CD4-positive, alpha-beta T cell treated with Interferon gamma for 1 hour (primary cell): ENCODE data around the gene INO80.

Experiments
- DNase-seq: peaks from one replicate; pipeline ENCODE4 v3.0.0-alpha.2; 2020

The INO80 gene

DNA sequence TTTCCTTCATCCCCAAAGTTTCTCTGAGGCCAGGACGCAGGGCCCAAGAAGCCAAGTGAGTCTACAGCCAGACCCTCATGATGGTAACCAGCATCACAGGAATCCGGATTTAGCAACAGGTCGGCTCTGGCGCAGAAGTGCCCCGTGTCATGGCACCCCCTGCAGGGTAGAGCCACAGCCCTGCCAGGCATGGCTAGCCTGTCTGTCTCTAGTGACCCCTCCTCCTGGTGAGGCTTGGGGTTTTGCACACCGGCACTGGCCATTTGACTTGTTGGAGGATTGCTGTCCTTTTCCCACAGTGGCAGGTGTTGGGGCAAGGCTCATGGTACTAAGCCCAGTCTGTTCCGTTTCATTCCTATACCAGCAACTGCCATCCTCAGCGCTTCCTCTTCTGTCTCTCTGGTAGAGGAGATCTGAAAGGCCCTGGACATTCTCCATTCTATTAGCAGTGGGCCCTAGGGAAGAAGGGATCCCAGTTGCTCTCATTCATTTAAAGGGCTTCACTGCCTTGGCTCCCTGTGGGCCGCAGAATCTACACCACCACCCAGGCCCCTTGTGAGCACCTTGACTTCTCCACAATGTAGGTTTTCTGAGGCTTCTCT lies 172.2 kb downstream of the INO80 start:
- no peak for DNase-seq

DNA sequence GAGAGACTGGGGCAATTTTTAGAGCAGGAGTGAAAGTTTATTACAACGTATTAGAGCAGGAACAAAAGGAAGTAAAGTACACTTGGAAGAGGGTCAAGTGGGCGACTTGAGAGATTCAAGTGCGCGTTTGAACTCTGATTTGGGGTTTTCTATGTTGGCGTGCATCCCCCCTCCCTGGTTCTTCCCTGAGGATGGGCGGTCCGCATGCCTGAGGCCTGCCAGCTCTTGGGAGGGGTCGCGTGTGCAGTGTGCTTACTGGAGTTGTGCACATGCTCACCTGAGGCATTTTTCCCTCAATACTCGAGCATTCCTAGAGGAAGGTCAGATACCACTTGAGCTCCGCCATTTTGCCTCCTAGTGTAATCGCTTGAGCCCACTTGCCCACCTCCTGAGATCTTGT lies 173.2 kb downstream of the INO80 start:
- no peak for DNase-seq

DNA sequence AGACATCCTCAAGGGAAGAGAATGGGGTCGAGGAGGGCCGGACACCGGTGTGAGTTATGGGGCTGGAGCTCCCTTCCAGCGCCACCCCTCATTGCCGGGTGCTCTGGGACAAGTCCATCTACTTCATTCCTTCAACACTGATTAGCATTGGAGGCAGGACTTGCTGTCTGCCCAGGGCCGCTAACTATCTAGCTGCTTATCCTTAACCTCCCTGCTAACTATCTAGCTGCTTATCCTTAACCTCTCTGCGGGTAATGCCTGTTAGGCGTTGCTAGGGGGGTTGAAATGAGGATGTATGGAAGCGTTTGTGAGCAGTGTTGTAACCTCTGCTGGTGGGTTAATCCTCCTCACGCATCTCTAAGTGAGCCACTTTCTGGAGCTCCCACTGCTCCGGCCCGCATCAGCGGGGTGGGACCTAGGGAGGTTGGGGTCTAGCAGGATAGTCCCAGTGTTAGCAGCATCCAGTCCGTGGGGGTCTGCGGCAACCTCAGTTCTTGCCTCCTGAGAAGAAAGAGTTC lies 173.7 kb downstream of the INO80 start:
- DNase-seq = no peak

DNA sequence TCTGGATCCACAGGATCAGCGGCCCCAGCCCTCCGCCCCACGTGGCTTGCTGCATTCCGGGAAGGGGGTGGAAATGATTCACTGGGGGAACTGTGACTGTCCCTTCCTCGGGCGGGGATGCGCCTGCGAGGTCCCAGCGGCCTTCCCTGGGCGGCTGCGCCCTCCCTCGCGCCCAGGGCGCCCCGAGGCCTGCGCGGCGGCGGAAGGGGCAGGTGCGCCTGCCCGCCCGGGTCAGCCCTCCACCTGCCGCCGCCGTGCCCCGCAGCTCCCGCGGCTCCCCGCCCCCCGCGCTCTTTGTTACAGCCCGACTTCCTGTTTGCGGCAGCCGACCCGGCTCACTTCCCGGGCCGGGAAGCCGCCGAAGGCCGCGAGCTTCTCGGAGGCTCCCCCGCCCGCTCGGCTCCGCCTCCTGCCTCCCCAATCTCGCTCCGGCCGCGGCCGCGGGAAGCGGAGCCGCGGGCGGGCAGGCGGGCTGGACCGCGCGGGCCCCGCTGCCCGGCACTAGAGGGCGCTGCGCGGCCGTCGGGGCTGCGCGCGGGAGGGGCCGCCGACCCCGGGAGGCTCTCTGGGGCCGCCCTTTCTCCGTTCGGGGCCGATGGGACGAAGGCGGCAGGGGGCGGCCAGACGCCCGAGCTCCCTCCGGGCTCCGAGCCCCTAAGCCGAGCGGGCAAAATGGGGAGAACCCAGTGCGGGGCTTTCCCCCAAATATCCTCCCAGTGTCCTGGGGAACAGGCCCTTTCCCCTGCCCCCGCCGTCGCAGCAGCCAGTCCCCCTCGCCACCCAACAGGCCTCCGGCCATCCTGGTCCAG lies 174.3 kb downstream of the INO80 start:
- DNase-seq = peak; percentile 71

DNA sequence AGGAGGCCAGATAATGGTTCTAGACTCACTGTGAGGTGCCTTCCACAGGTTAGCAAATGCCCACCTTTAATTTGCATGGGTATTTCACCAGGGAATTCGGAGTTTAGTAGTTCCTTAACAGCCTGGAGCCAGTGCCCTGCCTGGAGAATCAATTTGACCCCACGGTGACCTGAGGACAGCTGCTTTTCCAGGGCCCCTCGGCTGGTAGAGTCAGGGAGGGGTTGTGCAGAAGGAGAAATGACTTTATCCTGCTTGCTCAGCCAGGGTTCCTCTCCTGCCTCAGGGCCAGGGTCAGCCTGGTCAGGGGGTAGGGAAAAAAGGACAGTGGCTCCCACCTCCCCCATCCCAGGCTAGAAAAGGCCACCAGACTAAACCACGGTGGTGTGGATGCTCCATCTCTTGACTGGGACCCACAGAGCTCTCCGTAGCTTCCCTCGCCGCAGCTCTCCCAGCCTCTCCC lies 175.0 kb downstream of the INO80 start:
- DNase-seq = no peak

DNA sequence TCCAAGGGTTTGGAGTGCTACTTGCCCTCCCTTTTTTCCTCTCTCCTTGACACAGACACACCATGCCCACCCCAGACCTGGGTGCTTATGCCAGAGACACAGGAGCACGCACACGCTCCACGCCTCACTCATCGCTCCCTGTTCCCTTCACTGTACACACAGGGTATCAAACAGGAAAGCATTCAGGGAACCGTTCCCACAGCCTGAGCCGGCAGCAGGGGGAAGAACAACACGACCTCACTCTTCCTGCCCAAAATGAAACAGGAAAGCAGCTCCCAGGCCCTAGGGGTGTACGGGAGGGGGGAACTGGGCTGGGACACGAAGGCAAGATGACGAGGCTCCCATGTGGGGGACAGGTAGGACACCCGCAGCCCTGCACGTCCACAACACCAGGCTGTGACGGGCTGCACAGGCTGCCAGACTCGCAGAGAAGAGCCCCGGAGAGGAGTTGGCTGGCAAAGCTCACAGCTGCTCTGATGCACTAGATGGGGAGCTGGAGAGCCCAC lies 175.7 kb downstream of the INO80 start:
- no peak for DNase-seq

DNA sequence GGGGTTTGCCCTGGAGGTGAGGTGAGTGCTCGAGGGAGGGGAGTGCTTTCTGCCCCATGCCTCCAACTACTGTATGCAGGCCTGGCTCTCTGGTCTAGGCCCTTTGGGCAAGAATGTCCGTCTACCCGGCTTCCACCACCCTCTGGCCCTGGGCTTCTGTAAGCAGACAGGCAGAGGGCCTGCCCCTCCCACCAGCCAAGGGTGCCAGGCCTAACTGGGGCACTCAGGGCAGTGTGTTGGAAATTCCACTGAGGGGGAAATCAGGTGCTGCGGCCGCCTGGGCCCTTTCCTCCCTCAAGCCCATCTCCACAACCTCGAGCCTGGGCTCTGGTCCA lies 177.6 kb downstream of the INO80 start:
- no peak for DNase-seq

DNA sequence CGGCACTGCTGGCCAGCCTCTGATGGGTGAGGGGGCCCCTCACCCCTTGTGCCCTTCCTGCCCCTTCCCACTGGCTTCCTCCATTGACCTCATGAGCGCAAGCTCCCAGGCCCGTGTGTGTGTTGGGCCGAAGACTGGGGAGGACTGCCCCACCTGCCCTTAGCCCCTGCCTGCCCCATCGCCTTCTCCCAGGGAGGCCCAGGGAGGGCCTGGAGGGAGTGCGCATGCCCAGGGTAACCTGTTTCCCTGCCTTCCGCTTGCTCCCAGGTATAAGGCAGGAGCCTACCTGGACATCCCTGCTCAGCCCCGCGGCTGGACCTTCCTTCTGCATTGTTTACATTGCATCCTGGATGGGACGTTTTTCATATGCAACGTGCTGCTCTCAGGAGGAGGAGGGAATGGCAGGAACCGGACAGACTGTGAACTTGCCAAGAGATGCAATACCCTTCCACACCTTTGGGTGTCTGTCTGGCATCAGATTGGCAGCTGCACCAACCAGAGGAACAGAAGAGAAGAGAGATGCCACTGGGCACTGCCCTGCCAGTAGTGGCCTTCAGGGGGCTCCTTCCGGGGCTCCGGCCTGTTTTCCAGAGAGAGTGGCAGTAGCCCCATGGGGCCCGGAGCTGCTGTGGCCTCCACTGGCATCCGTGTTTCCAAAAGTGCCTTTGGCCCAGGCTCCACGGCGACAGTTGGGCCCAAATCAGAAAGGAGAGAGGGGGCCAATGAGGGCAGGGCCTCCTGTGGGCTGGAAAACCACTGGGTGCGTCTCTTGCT lies 178.1 kb downstream of the INO80 start:
- DNase-seq = no peak

DNA sequence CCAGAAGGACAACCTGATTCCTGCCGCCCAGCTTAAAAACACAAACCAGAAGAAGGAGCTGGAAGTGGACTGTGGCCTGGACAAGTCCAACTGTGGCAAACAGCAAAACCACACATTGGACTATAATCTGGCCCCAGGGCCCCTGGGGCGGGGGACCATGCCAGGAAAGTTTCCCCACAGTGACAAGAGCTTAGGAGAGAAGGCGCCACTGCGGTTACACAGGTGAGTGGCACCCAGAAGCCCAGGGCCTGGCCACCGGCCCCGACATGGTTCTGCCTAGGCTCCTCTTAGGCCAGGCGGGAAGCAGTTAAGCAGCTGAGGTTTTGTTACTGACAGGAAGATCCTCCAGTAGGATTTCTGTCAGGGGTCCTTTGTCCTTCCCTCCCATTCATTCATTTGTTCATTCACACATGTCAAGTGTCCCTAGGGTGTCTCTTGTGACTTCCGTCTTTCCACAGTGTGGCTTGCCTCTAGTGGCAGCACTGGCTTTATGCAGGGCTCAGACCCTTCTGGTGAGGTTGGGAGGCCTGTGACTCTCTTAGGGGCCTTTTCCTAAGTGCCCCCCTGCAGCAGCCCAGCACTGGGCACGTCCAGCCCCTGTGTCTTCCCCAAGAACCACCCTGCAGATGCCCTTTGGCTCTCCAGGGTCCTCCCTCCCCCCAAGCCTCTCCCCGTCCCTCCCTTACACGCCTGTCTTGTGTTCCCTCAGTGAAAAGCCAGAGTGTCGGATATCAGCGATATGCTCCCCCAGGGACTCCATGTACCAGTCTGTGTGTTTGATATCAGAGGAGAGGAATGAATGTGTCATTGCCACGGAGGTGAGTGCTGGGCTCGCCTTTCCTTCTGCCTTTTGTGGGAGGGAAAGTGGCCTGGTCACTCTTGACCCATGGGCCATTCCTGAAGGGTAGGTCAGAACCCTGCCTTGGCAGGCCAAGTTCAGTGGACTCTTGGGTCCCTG lies 179.1 kb downstream of the INO80 start:
- no peak for DNase-seq

DNA sequence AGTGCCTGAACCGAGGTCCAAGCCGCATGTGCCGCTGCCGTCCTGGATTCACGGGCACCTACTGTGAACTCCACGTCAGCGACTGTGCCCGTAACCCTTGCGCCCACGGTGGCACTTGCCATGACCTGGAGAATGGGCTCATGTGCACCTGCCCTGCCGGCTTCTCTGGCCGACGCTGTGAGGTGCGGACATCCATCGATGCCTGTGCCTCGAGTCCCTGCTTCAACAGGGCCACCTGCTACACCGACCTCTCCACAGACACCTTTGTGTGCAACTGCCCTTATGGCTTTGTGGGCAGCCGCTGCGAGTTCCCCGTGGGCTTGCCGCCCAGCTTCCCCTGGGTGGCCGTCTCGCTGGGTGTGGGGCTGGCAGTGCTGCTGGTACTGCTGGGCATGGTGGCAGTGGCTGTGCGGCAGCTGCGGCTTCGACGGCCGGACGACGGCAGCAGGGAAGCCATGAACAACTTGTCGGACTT lies 179.8 kb downstream of the INO80 start:
- DNase-seq = no peak

DNA sequence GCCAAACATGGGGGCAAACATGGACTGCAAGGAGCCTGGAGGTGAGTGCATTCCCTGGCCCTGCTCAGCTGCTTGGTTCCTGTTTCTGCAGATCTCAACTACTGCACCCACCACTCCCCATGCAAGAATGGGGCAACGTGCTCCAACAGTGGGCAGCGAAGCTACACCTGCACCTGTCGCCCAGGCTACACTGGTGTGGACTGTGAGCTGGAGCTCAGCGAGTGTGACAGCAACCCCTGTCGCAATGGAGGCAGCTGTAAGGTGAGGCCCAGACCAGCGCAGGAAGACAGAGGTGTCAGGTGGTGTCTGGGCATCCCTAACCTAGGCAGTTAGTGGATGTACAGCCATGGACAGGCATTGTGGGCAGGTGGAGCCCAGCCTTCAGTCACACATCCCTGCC lies 181.6 kb downstream of the INO80 start:
- DNase-seq = no peak

DNA sequence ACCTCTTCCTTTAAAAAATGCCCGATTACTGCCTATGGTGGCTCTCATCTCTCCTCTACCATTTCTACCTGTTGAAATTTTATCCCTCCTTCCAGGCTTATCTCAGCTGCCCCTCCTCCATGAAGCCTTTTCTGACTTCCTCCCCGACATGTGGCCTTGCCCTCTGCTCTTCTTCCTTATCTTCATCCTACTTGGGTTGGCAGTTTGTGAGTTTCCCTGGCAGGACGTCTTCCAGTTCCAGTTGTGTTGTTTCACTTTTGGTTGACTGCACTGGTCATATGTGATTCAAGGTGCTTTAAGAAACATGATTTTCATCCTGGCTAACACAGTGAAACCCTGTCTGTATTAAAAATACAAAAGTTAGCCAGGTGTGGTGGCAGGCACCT lies 182.6 kb downstream of the INO80 start:
- DNase-seq = no peak

DNA sequence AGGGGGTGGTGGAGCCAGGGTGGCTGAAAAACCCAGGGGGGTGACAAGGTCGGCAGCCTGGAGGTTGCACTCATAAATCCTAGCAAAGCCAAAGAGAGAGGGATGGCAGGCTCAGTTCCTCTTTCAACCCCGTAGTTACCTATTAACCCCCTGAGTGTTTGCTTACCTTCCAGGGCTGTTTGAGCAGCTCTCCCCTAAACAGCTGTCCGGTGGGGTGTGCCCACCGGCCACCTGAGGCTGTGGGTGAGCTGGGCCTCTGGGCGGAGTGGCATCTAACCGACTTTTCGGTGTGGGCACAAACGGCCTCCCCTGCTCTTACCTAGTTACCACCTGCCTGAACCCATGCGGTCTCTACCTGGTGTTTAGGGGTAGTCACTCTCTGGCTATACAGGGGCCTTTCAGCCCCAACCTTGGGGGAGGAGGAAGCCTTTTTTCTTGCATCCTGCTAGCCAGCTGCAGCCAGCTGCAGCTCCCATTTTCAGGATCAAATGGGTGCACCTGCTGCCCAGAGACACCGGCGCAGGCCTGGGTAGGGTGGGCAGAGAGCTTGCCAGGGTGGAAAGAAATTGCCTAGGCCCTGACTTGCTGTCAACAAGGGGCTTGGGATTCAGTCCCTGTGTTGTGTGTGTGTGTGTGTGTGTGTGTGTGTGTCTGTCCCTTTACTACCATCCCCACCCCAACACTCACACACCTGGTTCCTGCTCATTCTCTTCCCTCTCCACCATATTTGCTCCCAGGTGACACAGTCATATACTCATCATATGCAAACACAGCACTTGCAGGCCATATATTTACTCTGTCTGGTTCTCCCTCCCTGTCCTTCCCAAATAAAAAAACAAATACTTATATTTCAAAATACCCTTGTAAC lies 183.2 kb downstream of the INO80 start:
- no peak for DNase-seq

DNA sequence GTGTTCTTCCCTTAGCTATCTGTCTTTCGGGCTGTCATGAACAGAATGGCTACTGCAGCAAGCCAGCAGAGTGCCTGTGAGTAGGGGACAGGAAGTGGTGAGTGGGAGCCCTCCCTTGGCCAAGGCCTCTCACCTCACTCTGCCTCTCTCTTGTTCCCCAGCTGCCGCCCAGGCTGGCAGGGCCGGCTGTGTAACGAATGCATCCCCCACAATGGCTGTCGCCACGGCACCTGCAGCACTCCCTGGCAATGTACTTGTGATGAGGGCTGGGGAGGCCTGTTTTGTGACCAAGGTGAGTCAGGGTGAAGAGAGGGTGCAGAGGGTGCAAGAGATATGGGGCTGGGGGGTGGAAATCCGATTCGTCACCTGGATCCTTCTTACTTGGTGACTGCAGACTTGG lies 183.9 kb downstream of the INO80 start:
- DNase-seq = no peak

DNA sequence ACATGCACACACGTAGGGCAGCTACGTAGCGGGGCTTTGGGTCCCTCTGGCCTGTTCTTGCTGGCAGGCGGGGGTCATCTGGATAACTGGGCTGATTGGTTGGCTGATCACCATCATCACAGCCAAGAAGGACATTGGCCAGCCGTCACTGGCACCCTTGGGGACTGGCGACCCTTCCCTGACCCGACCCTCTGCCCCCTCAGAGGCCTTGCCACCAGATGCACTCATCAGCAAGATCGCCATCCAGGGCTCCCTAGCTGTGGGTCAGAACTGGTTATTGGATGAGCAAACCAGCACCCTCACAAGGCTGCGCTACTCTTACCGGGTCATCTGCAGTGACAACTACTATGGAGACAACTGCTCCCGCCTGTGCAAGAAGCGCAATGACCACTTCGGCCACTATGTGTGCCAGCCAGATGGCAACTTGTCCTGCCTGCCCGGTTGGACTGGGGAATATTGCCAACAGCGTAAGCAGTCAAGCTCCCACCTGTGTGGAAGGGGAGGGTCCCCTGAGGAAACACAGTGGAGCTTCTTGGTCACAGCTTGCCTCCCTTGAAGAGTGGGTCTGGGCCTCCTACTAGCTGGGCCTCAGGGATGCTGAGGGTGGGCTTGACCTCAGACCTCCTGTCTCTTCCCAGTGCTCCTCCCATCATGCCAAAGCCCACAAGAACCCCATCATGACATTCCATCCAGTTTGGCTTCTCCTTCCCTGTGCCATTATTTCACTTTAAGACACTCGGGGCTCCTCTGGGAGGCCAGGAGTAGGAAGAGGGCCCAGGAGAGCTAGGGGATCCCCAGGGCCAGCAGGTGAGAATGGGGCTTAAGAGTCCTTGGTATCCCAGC lies 184.6 kb downstream of the INO80 start:
- no peak for DNase-seq

DNA sequence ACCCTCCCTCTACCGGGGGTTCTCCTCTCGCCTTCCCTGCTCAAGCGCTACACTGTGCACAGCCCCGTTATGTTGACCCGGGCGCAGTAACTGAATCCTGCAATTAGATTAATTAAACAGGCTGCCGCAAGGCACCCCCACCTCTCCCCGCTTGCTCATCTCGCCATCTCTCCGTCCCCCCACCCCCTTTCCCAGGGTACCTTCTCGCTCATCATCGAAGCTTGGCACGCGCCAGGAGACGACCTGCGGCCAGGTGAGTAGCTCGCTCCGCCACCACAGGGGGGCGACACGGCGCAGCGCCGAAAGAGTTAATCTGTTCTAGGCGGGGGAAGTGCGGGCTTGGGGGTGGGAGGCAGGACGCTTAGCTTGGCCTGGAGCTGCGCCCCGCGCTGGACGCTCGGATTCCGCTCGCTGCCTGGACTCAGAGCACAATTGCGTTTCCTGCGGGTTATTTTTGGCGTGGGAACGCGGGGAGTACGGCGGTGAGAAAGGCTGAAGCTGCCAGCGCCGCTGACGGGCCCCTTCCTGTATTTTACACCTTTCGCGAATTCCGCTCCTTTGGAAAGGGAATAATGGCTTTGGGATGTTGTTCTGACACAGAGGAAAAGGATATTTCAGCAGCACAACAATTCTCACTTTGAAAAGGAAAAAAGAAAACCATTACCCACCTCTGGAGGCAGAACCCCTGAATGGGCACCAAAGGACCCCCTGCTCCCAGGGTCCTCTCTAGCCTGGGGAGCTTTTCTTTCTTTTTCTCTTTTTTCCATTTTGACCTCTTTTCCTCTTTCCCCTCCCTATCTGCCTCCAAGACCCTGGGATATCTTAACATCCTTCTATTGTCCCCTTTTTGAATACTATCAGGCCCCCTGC lies 185.4 kb downstream of the INO80 start:
- DNase-seq = peak; percentile 25

DNA sequence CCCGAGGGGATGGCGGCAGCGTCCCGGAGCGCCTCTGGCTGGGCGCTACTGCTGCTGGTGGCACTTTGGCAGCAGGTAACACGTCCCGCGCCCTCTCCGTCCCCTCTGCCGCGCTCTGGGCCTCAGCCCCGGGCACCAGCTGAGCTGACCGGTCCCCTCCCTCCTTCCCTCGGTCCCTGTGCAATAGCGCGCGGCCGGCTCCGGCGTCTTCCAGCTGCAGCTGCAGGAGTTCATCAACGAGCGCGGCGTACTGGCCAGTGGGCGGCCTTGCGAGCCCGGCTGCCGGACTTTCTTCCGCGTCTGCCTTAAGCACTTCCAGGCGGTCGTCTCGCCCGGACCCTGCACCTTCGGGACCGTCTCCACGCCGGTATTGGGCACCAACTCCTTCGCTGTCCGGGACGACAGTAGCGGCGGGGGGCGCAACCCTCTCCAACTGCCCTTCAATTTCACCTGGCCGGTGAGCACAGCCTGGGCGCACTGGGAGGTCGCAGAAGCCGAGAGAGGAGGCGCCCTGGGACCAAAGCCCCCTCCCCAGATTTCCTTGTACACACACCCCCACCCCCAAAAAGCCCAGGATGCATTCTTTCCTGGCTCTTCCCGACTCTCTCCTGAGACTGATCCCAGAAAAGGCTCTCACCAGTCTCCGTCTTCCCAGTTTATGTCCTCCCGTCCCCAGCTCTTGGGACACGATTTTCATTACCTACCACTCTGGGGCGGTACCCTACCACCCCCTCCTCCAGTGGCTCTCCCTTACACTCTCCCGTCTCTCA lies 186.2 kb downstream of the INO80 start:
- DNase-seq = no peak
